Lower leg skin (tissue), 3 donors: ENCODE results near the gene FBLN1.

Experiments used
- CTCF ChIP-seq, 3 donors: fragments of 450-650 bp; IDR thresholded peaks; one replicate each; pipeline ENCODE4 v1.5.1; 2016; ENCODE audit warnings: antibody characterized with exemption in 3 of 3, mild to moderate bottlenecking in 3 of 3, moderate library complexity in 2 of 3
- POLR2A ChIP-seq, 2 donors: fragments of 450-650 bp; IDR thresholded peaks; one replicate each; pipeline ENCODE4 v1.6.1; 2016 to 2017; ENCODE audit warnings: antibody characterized with exemption in 2 of 2, mild to moderate bottlenecking in 1 of 2, moderate library complexity in 1 of 2

DNA sequence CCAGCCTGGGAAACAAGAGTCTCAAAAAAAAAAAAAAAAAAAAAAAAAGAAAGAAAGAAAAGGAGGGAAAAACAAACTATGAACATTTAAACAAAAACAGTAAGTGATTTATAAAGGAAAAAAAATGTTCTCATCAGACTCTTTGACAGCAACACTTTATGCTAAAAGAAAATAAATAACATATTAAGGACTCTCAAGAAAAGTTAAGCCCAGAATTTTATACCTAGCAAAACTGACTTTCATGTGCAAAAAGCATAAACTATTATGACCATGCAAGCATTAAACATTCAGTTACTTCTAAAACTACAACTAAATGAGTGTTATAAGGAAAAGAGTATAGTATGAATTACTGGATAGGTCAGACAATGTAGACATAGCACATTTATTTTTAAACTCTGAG lies 68.4 kb downstream of the FBLN1 start:
- TF ChIP-seq POLR2A (IDR thresholded peaks at IDR 0.05) = no peak
- no peak for TF ChIP-seq CTCF (IDR thresholded peaks at IDR 0.05)
